Nephron progenitor cell (in vitro differentiated cells): ENCODE measurements around the gene DGKD.

ENCODE experiments used
- DNase-seq: peaks from one replicate; pipeline ENCODE4 v3.0.0; 2021
- H3K27ac Mint-ChIP-seq: 2 replicates; pipeline ENCODE4 v1.8.0; 2021; ENCODE audit warnings: mild to moderate bottlenecking, moderate library complexity, mixed read lengths
- H3K27me3 Mint-ChIP-seq: 2 replicates; pipeline ENCODE4 v1.8.0; 2021; ENCODE audit warnings: mild to moderate bottlenecking, low read depth, mixed read lengths; ENCODE audit not compliant: poor library complexity
- H3K36me3 Mint-ChIP-seq: 2 replicates; pipeline ENCODE4 v1.8.0; 2021; ENCODE audit warnings: low read depth, mixed read lengths
- H3K4me1 Mint-ChIP-seq: 2 replicates; pipeline ENCODE4 v1.8.0; 2021; ENCODE audit warnings: mixed read lengths
- H3K4me3 Mint-ChIP-seq: 2 replicates; pipeline ENCODE4 v1.8.0; 2021; ENCODE audit warnings: mild to moderate bottlenecking, moderate library complexity, mixed read lengths
- H3K9me3 Mint-ChIP-seq: 2 replicates; pipeline ENCODE4 v1.8.0; 2021; ENCODE audit warnings: mild to moderate bottlenecking, moderate library complexity, mixed read lengths
- CTCF ChIP-seq: fragments of 200-600 bp; sonication (generic); IDR thresholded peaks from 2 replicates; pipeline ENCODE4 v1.5.0; 2021; ENCODE audit warnings: antibody characterized with exemption

The DGKD gene

DNA sequence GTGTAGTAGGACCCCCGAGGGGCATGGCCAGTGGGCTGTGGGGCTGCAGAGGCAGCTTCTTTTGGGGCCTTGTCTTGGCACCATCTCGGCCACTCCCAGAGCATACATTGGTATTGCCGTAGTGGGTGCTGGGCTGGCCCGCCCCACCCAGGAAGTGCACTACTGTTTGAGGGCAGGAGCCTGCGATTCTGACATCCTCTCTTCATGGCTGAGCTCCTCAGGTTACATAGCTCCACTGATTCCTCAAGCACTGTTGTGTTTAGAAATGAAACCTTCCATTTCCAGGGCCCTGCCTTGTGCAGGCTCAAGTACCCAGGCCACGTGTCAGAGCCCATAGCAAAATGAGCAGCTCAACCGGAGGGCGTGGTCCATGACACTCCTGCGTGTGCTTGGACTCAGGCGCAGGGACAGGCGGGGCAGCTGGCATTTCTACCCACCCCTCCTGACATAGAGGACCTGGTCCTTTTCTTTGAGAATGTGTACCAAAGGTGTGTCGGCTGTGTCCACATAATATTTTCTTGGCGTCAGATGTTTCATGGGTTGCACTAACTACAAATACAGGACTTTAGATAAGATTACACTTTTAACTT lies 67.9 kb downstream of the DGKD start:
- no peak for TF ChIP-seq CTCF
- Mint-ChIP-seq H3K4me1 (peaks cover 44% of the 10 kb centered on the region), H3K27ac (peak overlapping the region; percentile 62), H3K27me3 (peaks cover 17% of the 10 kb centered on the region), H3K36me3 (peaks cover 50% of the 10 kb centered on the region), H3K4me3 (no peak overlapping the region), H3K9me3 (peaks cover 8% of the 10 kb centered on the region)
- DNase-seq, result no peak

DNA sequence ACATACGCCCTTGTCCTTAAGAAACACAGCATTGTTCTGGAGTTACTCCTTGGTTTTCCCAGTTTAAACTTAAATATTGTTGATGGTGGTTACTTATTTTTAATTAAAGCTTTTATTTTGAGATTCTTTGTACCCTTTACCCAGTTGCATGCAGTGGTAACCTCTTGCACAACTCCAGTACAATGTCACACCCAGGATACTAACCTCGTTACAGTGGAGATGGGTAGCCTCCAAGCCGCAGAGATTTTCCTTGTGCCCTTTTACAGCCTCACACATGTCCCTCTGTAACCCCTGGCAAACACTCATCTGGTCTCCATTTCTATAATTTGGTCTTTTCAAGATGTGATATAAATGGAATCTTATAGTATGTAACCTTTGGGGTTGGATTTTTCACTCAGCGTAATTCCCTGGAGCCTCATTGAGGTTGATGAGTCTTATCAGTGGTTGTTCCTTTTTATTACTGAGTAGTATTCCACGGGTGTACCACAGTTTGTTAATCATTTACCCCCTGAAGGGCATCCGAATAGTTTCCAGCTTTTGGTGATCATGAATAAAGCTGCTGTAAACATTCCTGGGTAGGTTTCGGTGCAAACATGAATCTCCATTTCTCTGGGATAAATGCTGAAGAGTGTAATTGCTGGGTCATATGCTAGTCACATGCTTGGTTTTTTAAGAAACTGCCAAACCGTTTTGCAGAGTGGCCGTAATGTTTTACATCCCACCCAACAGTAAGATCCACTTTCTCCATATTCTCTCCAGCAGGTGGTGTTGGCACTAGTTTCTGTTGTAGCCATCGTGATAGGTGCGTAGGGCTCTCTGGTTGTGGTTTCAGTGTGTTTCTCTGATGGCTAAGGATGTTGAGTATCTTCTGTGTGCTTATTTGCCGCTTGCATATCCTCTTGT lies 68.6 kb downstream of the DGKD start:
- no peak for TF ChIP-seq CTCF
- Mint-ChIP-seq H3K27ac (no peak overlapping the region), H3K4me1 (peaks cover 44% of the 10 kb centered on the region), H3K4me3 (no peak overlapping the region), H3K9me3 (peaks cover 8% of the 10 kb centered on the region), H3K36me3 (peaks cover 56% of the 10 kb centered on the region), H3K27me3 (peaks cover 14% of the 10 kb centered on the region)
- DNase-seq, result no peak

GRCh38 chr2:233423552-233423860 lies 69.2 kb downstream of the DGKD start:
- Mint-ChIP-seq H3K27ac (no peak overlapping the region), H3K4me3 (no peak overlapping the region), H3K36me3 (peaks cover 54% of the 10 kb centered on the region), H3K4me1 (peaks cover 44% of the 10 kb centered on the region), H3K9me3 (peaks cover 8% of the 10 kb centered on the region), H3K27me3 (peaks cover 14% of the 10 kb centered on the region)
- no peak for DNase-seq
- no peak for TF ChIP-seq CTCF

- Mint-ChIP-seq H3K4me1 (peaks cover 41% of the 10 kb centered on the region), H3K27ac (no peak overlapping the region), H3K4me3 (no peak overlapping the region), H3K9me3 (peaks cover 8% of the 10 kb centered on the region), H3K27me3 (peaks cover 14% of the 10 kb centered on the region), H3K36me3 (peaks cover 47% of the 10 kb centered on the region)
- DNase-seq, result no peak
- no peak for TF ChIP-seq CTCF
Measured at GRCh38 chr2:233424154-233424951, 70.1 kb downstream of the DGKD start.

DNA sequence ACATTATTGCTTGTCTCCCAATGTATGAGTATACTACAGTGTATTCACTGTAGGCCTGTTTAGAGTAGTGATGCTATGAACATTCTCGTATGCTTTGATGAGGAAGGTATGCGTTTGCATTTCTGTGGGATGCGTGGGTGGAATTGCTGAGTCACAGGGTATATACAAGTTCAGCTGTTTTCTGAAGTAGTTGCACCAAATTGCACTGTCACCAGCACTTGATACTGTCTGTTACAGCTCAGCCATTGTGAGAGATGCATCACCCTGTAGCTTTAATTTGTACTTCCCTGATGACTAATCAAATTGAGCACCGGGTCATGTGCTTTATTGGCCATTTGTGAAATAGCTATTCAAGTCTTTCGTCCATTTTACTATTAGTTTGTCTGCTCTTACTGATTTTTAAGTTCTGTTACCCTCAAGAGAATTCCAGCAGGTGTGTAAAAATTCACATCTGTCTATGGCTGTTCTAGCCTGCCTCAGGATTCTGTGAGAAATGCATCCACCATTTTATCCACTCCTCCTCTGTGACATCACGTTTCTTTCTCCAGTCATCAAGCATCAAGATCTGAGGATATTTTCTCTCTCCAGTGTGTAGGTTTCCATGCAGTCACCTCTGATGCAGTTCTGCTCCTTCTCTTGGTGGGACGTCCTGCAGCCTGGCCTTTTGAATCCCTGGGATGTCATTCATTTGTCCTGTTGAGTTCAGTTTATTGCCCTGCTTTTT lies 72.5 kb downstream of the DGKD start:
- Mint-ChIP-seq H3K36me3 (peaks cover 58% of the 10 kb centered on the region), H3K9me3 (peaks cover 13% of the 10 kb centered on the region), H3K27me3 (peaks cover 1% of the 10 kb centered on the region), H3K4me3 (no peak overlapping the region), H3K27ac (no peak overlapping the region), H3K4me1 (peaks cover 23% of the 10 kb centered on the region)
- DNase-seq, result no peak
- no peak for TF ChIP-seq CTCF
